Sigmoid colon (tissue), 4 donors: ENCODE data around the gene MT1A.

ENCODE experiments used
- CTCF ChIP-seq, 4 experiments: fragments of 450-650 bp in 3 of 4; fragments of 200-600 bp in 1 of 4; IDR thresholded peaks; one replicate each; pipeline ENCODE4 v1.5.1; 2016 to 2019; ENCODE audit warnings: antibody characterized with exemption in 4 of 4, mild to moderate bottlenecking in 3 of 4, moderate library complexity in 2 of 4
- EP300 ChIP-seq, 4 donors: sonication (generic); formaldehyde crosslinking; IDR thresholded peaks; one replicate each; pipeline ENCODE4 v1.6.1; 2017; ENCODE audit warnings: antibody characterized with exemption in 4 of 4
- POLR2A ChIP-seq, 2 donors: fragments of 450-650 bp; IDR thresholded peaks; one replicate each; pipeline ENCODE4 v1.6.1; 2016; ENCODE audit warnings: antibody characterized with exemption in 2 of 2, mild to moderate bottlenecking in 2 of 2, moderate library complexity in 2 of 2
- POLR2AphosphoS5 ChIP-seq, 4 donors: sonication (generic); formaldehyde crosslinking; IDR thresholded peaks; one replicate each; pipeline ENCODE4 v1.6.1; 2017; ENCODE audit warnings: antibody characterized with exemption in 4 of 4

- TF ChIP-seq CTCF (IDR thresholded peaks at IDR 0.05): no peak
- TF ChIP-seq POLR2A (IDR thresholded peaks at IDR 0.05): no peak
- TF ChIP-seq POLR2AphosphoS5 (IDR thresholded peaks at IDR 0.05): no peak
- no peak for TF ChIP-seq EP300 (IDR thresholded peaks at IDR 0.05)
Measured at GRCh38 chr16:56682703-56683397, 44.4 kb downstream of the MT1A start.
